CD4-positive, alpha-beta memory T cell (primary cell): Measurements from ENCODE around the gene CACNA1S. TPM values are rescaled to one million over a fixed set of nuclear protein-coding genes. Genes with fewer than 3 reads are reported as not detected.

Experiments used
- CTCF ChIA-PET: fragments of 350-600 bp; sonication (Branson Sonifier 250); formaldehyde crosslinking; loops from one replicate; lab custom pipeline; 2021; ENCODE audit warnings: inconsistent platforms; ENCODE audit not compliant: partially characterized antibody; lab: Charles Lee
- POLR2A ChIA-PET: fragments of 350-600 bp; sonication (Branson Sonifier 250); formaldehyde crosslinking; loops from one replicate; lab custom pipeline; 2021; ENCODE audit not compliant: partially characterized antibody; lab: Charles Lee
- DNase-seq, 5 donors: peaks; one replicate each; pipeline versions ENCODE4 v3.0.0 to v3.0.0-alpha.2; 2020 to 2022; ENCODE audit warnings: mixed read lengths in 1 of 5
- H3K27ac ChIP-seq: one replicate; pipeline ENCODE4 v1.7.0; 2013; ENCODE audit warnings: low read depth, low read length
- H3K27me3 ChIP-seq: 2 replicates; pipeline ENCODE4 v1.7.0; 2013; ENCODE audit warnings: mild to moderate bottlenecking, low read length, moderate library complexity; ENCODE audit not compliant: insufficient read depth
- H3K36me3 ChIP-seq: 2 replicates; pipeline ENCODE4 v1.7.0; 2013; ENCODE audit warnings: mild to moderate bottlenecking, low read length, moderate library complexity; ENCODE audit not compliant: insufficient read depth
- H3K4me1 ChIP-seq: 2 replicates; pipeline ENCODE4 v1.7.0; 2013; ENCODE audit warnings: mild to moderate bottlenecking, low read length, moderate library complexity; ENCODE audit not compliant: insufficient read depth
- H3K4me3 ChIP-seq, 2 donors: one replicate each; pipeline ENCODE4 v1.7.0; 2013; ENCODE audit warnings: low read length in 2 of 2, mild to moderate bottlenecking in 1 of 2
- H3K9me3 ChIP-seq, 2 donors: one replicate each; pipeline ENCODE4 v1.7.0; 2013; ENCODE audit warnings: low read length in 2 of 2, control low read depth in 1 of 2; ENCODE audit not compliant: control insufficient read depth in 1 of 2
- H3K27ac Mint-ChIP-seq, 7 donors: one replicate each; pipeline ENCODE4 v1.8.0; 2020 to 2021; ENCODE audit warnings: mixed read lengths in 7 of 7, mild to moderate bottlenecking in 6 of 7, inconsistent platforms in 3 of 7, moderate library complexity in 3 of 7
- H3K27me3 Mint-ChIP-seq, 2 donors: one replicate each; pipeline ENCODE4 v1.8.0; 2020 to 2021; ENCODE audit warnings: mixed read lengths in 2 of 2
- H3K36me3 Mint-ChIP-seq, 2 donors: one replicate each; pipeline ENCODE4 v1.8.0; 2020 to 2021; ENCODE audit warnings: mixed read lengths in 2 of 2, inconsistent platforms in 1 of 2, mild to moderate bottlenecking in 1 of 2
- H3K4me1 Mint-ChIP-seq, 4 donors: one replicate each; pipeline ENCODE4 v1.8.0; 2020 to 2021; ENCODE audit warnings: mixed read lengths in 4 of 4, mild to moderate bottlenecking in 1 of 4
- H3K4me3 Mint-ChIP-seq, 8 donors: one replicate each; pipeline ENCODE4 v1.8.0; 2020 to 2021; ENCODE audit warnings: mixed read lengths in 8 of 8, mild to moderate bottlenecking in 7 of 8, moderate library complexity in 6 of 8, inconsistent platforms in 3 of 8
- H3K9me3 Mint-ChIP-seq, 8 donors: one replicate each; pipeline ENCODE4 v1.8.0; 2020 to 2021; ENCODE audit warnings: mixed read lengths in 8 of 8, mild to moderate bottlenecking in 5 of 8, inconsistent platforms in 3 of 8, moderate library complexity in 1 of 8
- intact Hi-C: fragments of 100-400 bp; cut with micrococcal nuclease; formaldehyde crosslinking; loops from one replicate; pipeline ENCODE4 v1.15.1; 2023
- polyA plus RNA-seq, 2 donors: library from polyadenylated mRNA; unstranded; fragments of 300-500 nt; fragmentation: Illumina TruSeq; gene quantifications; one replicate each; pipeline ENCODE4 v1.2.3, GENCODE V29; 2021
- total RNA-seq, 2 experiments: library from RNA; stranded (reverse); gene quantifications; one replicate each; pipeline ENCODE4 v1.2.3, GENCODE V29; 2021

Gene CACNA1S
- total and polyA plus RNA-seq, 4 experiments from 2014 or later: not detected

DNA sequence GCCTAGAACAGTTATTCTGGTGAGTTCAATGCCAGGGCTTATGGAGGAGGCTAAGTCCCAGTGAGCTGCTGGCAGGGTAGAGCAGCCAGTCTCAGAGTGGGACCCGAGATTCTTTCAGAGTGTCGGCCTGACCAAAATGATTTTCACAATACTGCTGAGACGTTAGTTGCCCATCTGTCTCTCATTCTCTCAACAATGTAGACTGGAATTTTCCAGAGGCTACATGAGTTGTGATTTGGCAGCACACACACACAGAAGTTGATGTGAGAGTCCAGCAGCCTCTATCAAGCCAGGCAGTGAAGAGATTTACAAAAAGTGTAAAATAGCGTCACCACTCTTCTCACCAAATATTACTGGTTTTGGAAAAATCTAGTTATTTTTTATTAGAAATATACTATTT lies 21.7 kb downstream of the CACNA1S start:
- Histone ChIP-seq H3K9me3 (no peaks in the 10 kb centered on the region), H3K4me1 (no peaks in the 10 kb centered on the region), H3K4me3 (no peak overlapping the region), H3K27ac (no peak overlapping the region), H3K36me3 (no peaks in the 10 kb centered on the region), H3K27me3 (no peaks in the 10 kb centered on the region)
- ChIA-PET CTCF (interaction anchor here (1.2 kb wide), 1 partner anchor 23 kb away, joined by 5 read pairs; no protein-coding TSS in a partner anchor), POLR2A (no interaction called here)
- no peaks in the 10 kb centered on the region for H3K36me3 Mint-ChIP-seq
- H3K4me3 Mint-ChIP-seq: no peak overlapping the region
- intact Hi-C loops: no loop called here
- DNase-seq: no peak
- H3K27me3 Mint-ChIP-seq: peaks cover 8 to 9% of the 10 kb centered on the region in 2 donors
- H3K27ac Mint-ChIP-seq: no peak overlapping the region
- no peaks in the 10 kb centered on the region for H3K4me1 Mint-ChIP-seq
- H3K9me3 Mint-ChIP-seq: peaks cover 0 to 2% (median 0%) of the 10 kb centered on the region in 8 donors

DNA sequence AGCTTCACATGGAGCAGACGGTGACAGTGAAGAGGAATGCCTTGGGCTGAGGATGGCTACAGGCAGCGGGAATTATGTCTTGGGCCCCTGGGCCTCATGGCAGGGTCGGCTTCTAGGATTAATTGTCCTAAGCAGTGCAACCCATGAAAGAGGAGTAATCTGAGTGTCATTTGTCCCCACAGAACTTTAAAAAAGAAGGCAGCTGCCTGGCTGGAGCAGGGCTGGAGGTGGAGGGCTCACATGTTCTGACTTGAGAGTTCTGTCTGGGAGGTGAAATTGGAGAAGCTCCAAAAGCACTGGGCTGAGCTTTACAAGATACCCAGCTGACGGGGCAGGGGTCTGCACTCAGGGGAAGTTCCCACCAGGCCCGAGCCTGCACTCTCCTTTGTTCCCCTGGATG lies 22.6 kb downstream of the CACNA1S start:
- CTCF ChIA-PET: interaction anchor here (1.3 kb wide), 1 partner anchor 109 kb away, joined by 3 read pairs; no protein-coding TSS in a partner anchor
- intact Hi-C loops: no loop called here

DNA sequence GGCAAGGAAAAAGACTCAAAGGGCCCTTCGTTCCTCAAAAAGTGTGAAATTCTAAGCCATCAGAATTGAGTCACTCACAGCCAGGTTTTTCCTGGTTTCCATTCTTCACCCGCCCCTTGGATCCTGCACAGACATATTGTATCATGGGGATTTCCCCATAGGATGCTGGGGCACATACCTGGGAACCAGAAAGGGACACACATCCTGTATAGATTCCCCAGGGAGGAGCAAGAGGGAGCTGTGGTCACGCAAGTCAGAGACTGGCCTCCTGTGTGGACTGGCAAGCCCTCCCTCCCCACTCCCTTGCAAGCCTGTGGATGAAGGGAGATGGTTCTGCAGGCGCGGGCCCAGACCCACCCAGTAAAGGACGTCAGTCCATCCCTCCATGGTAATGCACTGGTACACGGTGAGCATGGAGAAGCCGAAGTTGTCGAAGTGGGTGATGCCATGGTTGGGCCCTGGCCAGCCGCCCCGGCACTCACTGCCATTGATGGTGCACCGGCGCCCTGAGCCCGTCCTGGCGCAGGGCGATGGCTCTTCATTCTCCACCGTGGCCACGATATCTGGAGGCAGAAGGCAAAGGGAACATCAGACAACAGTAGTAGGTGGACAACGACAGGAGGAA lies 23.2 kb downstream of the CACNA1S start:
- DNase-seq: no peak
- Mint-ChIP-seq H3K27me3 (peaks cover 8 to 9% of the 10 kb centered on the region in 2 donors), H3K36me3 (no peaks in the 10 kb centered on the region), H3K4me1 (peaks cover 0 to 1% (median under 1%) of the 10 kb centered on the region in 4 donors), H3K9me3 (peaks cover 0 to under 1% (median 0%) of the 10 kb centered on the region in 8 donors), H3K4me3 (no peak overlapping the region), H3K27ac (no peak overlapping the region)
- H3K9me3 ChIP-seq: no peaks in the 10 kb centered on the region
- no peaks in the 10 kb centered on the region for H3K27me3 ChIP-seq
- H3K4me1 ChIP-seq: no peaks in the 10 kb centered on the region
- POLR2A ChIA-PET: no interaction called here
- CTCF ChIA-PET: interaction anchor here (1.3 kb wide), 1 partner anchor 109 kb away, joined by 3 read pairs; no protein-coding TSS in a partner anchor
- no peak overlapping the region for H3K4me3 ChIP-seq
- no peak overlapping the region for H3K27ac ChIP-seq
- intact Hi-C loops: no loop called here
- H3K36me3 ChIP-seq: no peaks in the 10 kb centered on the region

More for the DNA sequence above, 22.6 kb downstream of the CACNA1S start:
- no peak overlapping the region for H3K4me3 Mint-ChIP-seq
- no peaks in the 10 kb centered on the region for H3K36me3 ChIP-seq
- H3K4me3 ChIP-seq: no peak overlapping the region
- POLR2A ChIA-PET: no interaction called here
- no peaks in the 10 kb centered on the region for H3K4me1 ChIP-seq
- H3K27me3 Mint-ChIP-seq: peaks cover 8 to 9% of the 10 kb centered on the region in 2 donors
- H3K4me1 Mint-ChIP-seq: no peaks in the 10 kb centered on the region
- H3K27me3 ChIP-seq: no peaks in the 10 kb centered on the region
- no peak overlapping the region for H3K27ac ChIP-seq
- H3K9me3 Mint-ChIP-seq: peaks cover 0 to 2% (median 0%) of the 10 kb centered on the region in 8 donors
- DNase-seq: no peak
- H3K36me3 Mint-ChIP-seq: no peaks in the 10 kb centered on the region
- no peak overlapping the region for H3K27ac Mint-ChIP-seq
- H3K9me3 ChIP-seq: no peaks in the 10 kb centered on the region

DNA sequence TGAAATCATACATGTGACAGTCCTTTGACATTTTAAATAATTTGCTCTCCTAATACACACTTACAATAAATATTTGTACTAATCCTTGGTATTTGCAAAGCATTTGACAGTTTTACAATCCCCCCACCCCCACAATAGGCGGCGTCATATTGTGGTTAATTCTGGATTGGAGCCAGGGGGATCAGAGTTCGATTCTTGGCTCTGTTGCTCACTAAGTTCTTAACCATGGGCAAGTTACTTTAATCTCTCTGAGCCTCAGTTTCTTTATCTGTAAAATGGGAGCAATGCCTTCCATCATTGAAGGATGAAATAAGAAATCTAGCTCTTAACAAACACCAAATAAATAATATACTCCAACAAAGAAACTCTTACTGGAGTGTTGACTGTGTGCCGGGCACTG lies 23.8 kb downstream of the CACNA1S start:
- H3K36me3 Mint-ChIP-seq: no peaks in the 10 kb centered on the region
- Histone ChIP-seq H3K27ac (no peak overlapping the region), H3K36me3 (no peaks in the 10 kb centered on the region), H3K4me1 (no peaks in the 10 kb centered on the region), H3K27me3 (no peaks in the 10 kb centered on the region), H3K4me3 (no peak overlapping the region), H3K9me3 (no peaks in the 10 kb centered on the region)
- no peak overlapping the region for H3K27ac Mint-ChIP-seq
- no peak overlapping the region for H3K4me3 Mint-ChIP-seq
- H3K9me3 Mint-ChIP-seq: no peaks in the 10 kb centered on the region
- ChIA-PET POLR2A (no interaction called here), CTCF (no interaction called here)
- H3K27me3 Mint-ChIP-seq: peaks cover 8 to 10% of the 10 kb centered on the region in 2 donors
- no peak for DNase-seq
- peaks cover 0 to 1% (median under 1%) of the 10 kb centered on the region in 4 donors for H3K4me1 Mint-ChIP-seq
- intact Hi-C loops: no loop called here

DNA sequence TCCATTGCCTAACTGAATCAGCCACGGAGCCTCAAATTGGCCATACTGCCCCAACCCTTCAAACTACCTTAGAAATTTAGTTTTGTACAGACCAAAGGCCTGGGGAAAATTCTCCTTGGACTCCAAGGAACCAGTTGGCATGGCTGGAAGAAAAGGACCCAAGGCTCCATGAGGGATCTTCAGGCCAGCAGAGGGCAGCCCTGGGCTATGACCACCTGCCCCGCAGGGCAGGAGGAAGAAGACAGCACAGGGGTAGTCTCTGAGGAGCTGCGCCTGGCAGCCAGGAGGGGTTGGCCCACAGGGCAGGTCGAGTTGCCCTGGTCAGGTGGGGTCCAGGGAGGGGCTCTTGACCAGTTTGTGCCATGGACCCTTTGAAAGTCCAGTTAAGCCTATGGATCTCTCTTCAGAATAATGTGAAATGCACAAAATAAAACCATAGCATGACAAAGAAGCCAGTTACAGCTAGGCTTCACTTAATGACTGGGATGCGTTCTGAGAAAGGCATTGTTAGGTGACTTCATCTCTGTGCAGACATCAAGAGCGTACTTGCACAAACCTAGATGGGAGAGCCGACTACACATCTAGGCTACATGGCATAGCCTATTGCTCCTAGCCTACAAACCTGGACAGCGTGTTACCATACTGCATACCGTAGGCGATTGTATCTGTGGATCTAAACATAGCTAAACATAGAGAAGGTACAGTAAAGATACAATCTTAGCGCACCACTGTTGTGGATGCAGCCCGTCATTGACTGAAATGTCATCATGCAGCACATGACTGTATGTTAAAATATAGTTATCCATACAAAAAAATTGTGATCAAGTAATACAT lies 26.1 kb downstream of the CACNA1S start:
- Histone ChIP-seq H3K4me1 (no peaks in the 10 kb centered on the region), H3K36me3 (no peaks in the 10 kb centered on the region), H3K27ac (no peak overlapping the region), H3K9me3 (no peaks in the 10 kb centered on the region), H3K4me3 (no peak overlapping the region), H3K27me3 (no peaks in the 10 kb centered on the region)
- Mint-ChIP-seq H3K4me3 (no peak overlapping the region), H3K27ac (no peak overlapping the region), H3K4me1 (peaks cover 0 to 1% (median under 1%) of the 10 kb centered on the region in 4 donors), H3K27me3 (peaks cover 6 to 10% of the 10 kb centered on the region in 2 donors), H3K9me3 (no peaks in the 10 kb centered on the region), H3K36me3 (no peaks in the 10 kb centered on the region)
- ChIA-PET CTCF (interaction anchor here (1.2 to 5.7 kb wide), 8 partner anchors 11 to 137 kb away, joined by 3 to 57 read pairs (median 4); partner anchors contain the start of gene CACNA1S), POLR2A (interaction anchor here (2.1 kb wide), 1 partner anchor 28 kb away, joined by 9 read pairs; no protein-coding TSS in a partner anchor)
- intact Hi-C loops: loop anchor here (1.0 to 2.0 kb wide), 3 partner anchors 28 to 137 kb away; no protein-coding TSS in a partner anchor
- peak in 4 of 5 donors; percentile 13 to 29 (median 20) for DNase-seq

DNA sequence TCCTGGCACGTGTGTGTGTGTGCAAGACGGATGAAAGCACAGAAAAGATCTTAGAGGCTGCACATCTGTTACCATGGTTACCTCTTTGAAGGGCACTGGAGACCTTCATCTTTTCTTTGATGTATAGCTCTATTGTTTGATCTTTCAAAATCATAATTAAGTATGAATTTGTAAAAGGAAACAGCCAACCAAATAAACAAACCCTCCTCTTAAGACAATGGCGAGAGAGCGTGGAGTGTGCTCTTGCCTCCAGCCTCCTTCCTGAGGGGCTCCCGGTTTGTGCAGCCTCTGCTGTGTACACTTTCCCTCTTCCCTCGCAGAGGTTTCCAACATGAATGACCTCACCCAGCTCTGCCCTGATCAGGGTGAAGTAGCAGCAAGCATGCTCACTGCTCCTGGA lies 27.9 kb downstream of the CACNA1S start:
- peak in 4 of 5 donors; percentile 11 to 37 (median 19) for DNase-seq
- no peaks in the 10 kb centered on the region for H3K27me3 ChIP-seq
- H3K36me3 Mint-ChIP-seq: no peaks in the 10 kb centered on the region
- ChIA-PET CTCF (interaction anchor here (0.7 to 5.7 kb wide), 4 partner anchors 9 to 32 kb away, joined by 3 to 57 read pairs (median 4); partner anchors contain the start of gene CACNA1S), POLR2A (no interaction called here)
- peaks cover 0 to 1% (median under 1%) of the 10 kb centered on the region in 4 donors for H3K4me1 Mint-ChIP-seq
- no peaks in the 10 kb centered on the region for H3K9me3 ChIP-seq
- no peak overlapping the region for H3K4me3 Mint-ChIP-seq
- intact Hi-C loops: no loop called here
- H3K4me1 ChIP-seq: no peaks in the 10 kb centered on the region
- no peak overlapping the region for H3K4me3 ChIP-seq
- no peaks in the 10 kb centered on the region for H3K9me3 Mint-ChIP-seq
- H3K27ac Mint-ChIP-seq: peak overlapping the region in 2 of 7 donors; percentile 1 to 27
- H3K27ac ChIP-seq: no peak overlapping the region
- no peaks in the 10 kb centered on the region for H3K36me3 ChIP-seq
- H3K27me3 Mint-ChIP-seq: peaks cover 6 to 10% of the 10 kb centered on the region in 2 donors

DNA sequence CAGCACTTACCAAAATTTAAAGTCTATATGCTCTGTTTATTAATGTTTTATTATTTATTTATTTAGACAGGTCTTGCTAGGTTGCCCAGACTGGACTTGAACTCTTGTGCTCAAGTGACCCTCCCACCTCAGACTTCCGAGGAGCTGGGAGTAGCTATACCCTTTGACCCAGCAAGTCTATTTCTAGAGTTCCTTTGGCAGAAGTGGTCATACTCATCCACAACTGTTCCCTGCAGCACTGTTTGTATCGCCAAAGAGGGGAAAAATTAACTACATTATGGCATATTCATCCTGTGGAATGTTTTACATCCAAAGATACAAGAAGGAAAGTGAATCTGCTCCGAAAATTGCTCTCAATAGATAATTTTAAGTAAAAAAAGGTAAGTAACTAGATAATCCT lies 28.5 kb downstream of the CACNA1S start:
- no peaks in the 10 kb centered on the region for H3K36me3 ChIP-seq
- ChIA-PET CTCF (interaction anchor here (1.2 to 5.7 kb wide), 2 partner anchors 30 to 33 kb away, joined by 4 to 57 read pairs; partner anchors contain the start of gene CACNA1S), POLR2A (no interaction called here)
- H3K27me3 ChIP-seq: no peaks in the 10 kb centered on the region
- no peak overlapping the region for H3K27ac Mint-ChIP-seq
- no peaks in the 10 kb centered on the region for H3K4me1 ChIP-seq
- no peaks in the 10 kb centered on the region for H3K9me3 Mint-ChIP-seq
- no peak overlapping the region for H3K27ac ChIP-seq
- H3K4me3 ChIP-seq: no peak overlapping the region
- H3K4me3 Mint-ChIP-seq: no peak overlapping the region
- DNase-seq: no peak
- intact Hi-C loops: no loop called here
- H3K4me1 Mint-ChIP-seq: peaks cover 0 to 1% (median under 1%) of the 10 kb centered on the region in 4 donors
- H3K9me3 ChIP-seq: no peaks in the 10 kb centered on the region
- no peaks in the 10 kb centered on the region for H3K36me3 Mint-ChIP-seq
- peaks cover 6 to 10% of the 10 kb centered on the region in 2 donors for H3K27me3 Mint-ChIP-seq
